ENCODE results near the gene RNF145.
"Not testable (repeated sequence)": the region's sequence is repeated elsewhere in the genome, so short reads cannot be mapped to it uniquely, and the experiment has no call there.

The RNF145 gene

DNA sequence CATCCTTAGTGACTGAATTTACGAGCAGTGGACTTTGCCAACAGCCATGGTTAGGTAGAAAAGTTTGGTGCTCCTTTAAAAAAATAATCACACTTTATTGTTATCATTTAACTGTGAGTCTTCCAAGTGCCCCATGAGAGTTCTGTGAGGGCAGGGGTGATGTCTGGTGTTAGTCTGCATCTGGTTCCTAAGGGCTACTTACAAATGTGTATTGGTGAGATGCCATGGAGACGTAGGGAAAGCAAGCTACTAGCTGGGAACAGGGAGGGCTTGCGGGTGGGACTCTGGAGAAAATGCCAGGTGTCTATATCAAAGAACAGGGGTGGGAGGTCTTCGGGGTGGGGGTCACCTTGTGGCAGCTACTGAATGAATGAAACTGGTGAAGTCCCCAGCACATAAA lies 62.5 kb downstream of the RNF145 start:
- H3K4me2 ChIP-seq (ENCODE audit: low read depth, low read length, poor library complexity, severe bottlenecking): no peak overlapping the region

DNA sequence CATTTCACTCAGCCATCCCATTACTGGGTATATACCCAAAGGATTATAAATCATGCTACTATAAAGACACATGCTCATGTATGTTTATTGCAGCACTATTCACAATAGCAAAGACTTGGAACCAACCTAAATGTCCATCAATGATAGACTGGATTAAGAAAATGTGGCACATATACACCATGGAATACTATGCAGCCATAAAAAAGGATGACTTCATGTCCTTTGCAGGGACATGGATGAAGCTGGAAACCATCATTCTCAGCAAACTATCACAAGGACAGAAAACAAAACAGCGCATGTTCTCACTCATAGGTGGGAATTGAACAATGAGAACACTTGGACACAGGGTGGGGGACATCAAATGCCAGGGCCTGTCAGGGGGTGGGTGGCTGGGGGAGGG lies 64.2 kb downstream of the RNF145 start:
- not testable (repeated sequence) for H3K4me2 ChIP-seq (ENCODE audit: low read depth, low read length, poor library complexity, severe bottlenecking); H3K27ac ChIP-seq (ENCODE audit: low read depth, low read length); H3F3A ChIP-seq (ENCODE audit: insufficient read depth); H3K9me2 ChIP-seq (replicated peaks; ENCODE audit: insufficient read depth, low read length); H2AFZ ChIP-seq (ENCODE audit: low read depth, low read length, severe bottlenecking); H3K79me2 ChIP-seq (ENCODE audit: insufficient read depth, low read length); H3K36me3 ChIP-seq (ENCODE audit: low read length); H4K20me1 ChIP-seq (ENCODE audit: low read depth, low read length); H3K9ac ChIP-seq (ENCODE audit: low read length); H3K4me3 ChIP-seq (ENCODE audit: insufficient read depth, low read length, poor library complexity, severe bottlenecking); H3K9me3 ChIP-seq (ENCODE audit: insufficient read depth, low read length); H3K27me3 ChIP-seq (ENCODE audit: low read length)

More for the DNA sequence above, 62.5 kb downstream of the RNF145 start:
- H3K4me3 ChIP-seq (ENCODE audit: insufficient read depth, low read length, poor library complexity, severe bottlenecking): no peak overlapping the region
- H3K9me3 ChIP-seq (ENCODE audit: insufficient read depth, low read length): no peaks in the 10 kb centered on the region
- H4K20me1 ChIP-seq (ENCODE audit: low read depth, low read length): no peaks in the 10 kb centered on the region
- H3K9me2 ChIP-seq (replicated peaks; ENCODE audit: insufficient read depth, low read length): no peaks in the 10 kb centered on the region
- no peaks in the 10 kb centered on the region for H3F3A ChIP-seq (ENCODE audit: insufficient read depth)
- H3K79me2 ChIP-seq (ENCODE audit: insufficient read depth, low read length): no peaks in the 10 kb centered on the region
- H2AFZ ChIP-seq (ENCODE audit: low read depth, low read length, severe bottlenecking): no peak overlapping the region
- H3K27ac ChIP-seq (ENCODE audit: low read depth, low read length): no peak overlapping the region
- no peaks in the 10 kb centered on the region for H3K36me3 ChIP-seq (ENCODE audit: low read length)
- TF ChIP-seq EZH2phosphoT487 (conservative IDR thresholded peaks at IDR 0.05; ENCODE audit: low read length): no peak
- TF ChIP-seq, protein P1, sequence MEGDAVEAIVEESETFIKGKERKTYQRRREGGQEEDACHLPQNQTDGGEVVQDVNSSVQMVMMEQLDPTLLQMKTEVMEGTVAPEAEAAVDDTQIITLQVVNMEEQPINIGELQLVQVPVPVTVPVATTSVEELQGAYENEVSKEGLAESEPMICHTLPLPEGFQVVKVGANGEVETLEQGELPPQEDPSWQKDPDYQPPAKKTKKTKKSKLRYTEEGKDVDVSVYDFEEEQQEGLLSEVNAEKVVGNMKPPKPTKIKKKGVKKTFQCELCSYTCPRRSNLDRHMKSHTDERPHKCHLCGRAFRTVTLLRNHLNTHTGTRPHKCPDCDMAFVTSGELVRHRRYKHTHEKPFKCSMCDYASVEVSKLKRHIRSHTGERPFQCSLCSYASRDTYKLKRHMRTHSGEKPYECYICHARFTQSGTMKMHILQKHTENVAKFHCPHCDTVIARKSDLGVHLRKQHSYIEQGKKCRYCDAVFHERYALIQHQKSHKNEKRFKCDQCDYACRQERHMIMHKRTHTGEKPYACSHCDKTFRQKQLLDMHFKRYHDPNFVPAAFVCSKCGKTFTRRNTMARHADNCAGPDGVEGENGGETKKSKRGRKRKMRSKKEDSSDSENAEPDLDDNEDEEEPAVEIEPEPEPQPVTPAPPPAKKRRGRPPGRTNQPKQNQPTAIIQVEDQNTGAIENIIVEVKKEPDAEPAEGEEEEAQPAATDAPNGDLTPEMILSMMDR (IDR thresholded peaks at IDR 0.05; ENCODE audit: insufficient read depth, low read length, poor library complexity, severe bottlenecking): no peak
- H3K27me3 ChIP-seq (ENCODE audit: low read length): no peaks in the 10 kb centered on the region
- H3K9ac ChIP-seq (ENCODE audit: low read length): no peak overlapping the region

DNA sequence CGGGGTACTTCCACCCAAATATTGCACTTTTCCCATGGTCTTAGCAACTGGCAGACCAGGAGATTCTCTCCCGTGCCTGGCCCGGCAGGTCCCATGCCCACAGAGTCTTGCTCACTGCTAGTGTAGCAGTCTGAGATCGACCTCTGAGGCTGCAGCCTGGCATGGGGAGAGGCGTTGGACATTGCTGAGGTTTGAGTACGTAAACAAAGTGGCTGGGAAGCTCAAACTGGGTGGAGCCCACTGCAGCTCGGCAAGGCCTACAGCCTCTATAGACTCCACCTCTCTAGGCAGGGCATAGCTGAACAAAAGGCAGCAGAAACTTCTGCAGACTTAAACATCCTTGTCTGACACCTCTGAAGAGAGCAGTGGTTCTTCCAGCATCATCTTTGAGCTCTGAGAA lies 69.6 kb downstream of the RNF145 start:
- Histone ChIP-seq H3K9ac (ENCODE audit: low read length) (no peak overlapping the region), H3K79me2 (ENCODE audit: insufficient read depth, low read length) (no peaks in the 10 kb centered on the region), H3K27ac (ENCODE audit: low read depth, low read length) (no peak overlapping the region), H3K4me3 (ENCODE audit: insufficient read depth, low read length, poor library complexity, severe bottlenecking) (no peak overlapping the region), H3F3A (ENCODE audit: insufficient read depth) (no peaks in the 10 kb centered on the region), H3K36me3 (ENCODE audit: low read length) (no peaks in the 10 kb centered on the region), H3K4me2 (ENCODE audit: low read depth, low read length, poor library complexity, severe bottlenecking) (no peak overlapping the region), H2AFZ (ENCODE audit: low read depth, low read length, severe bottlenecking) (no peak overlapping the region), H4K20me1 (ENCODE audit: low read depth, low read length) (no peaks in the 10 kb centered on the region), H3K9me2 (replicated peaks; ENCODE audit: insufficient read depth, low read length) (no peaks in the 10 kb centered on the region), H3K9me3 (ENCODE audit: insufficient read depth, low read length) (no peaks in the 10 kb centered on the region), H3K27me3 (ENCODE audit: low read length) (no peaks in the 10 kb centered on the region)
- TF ChIP-seq, protein P1 (IDR thresholded peaks at IDR 0.05; ENCODE audit: insufficient read depth, low read length, poor library complexity, severe bottlenecking): no peak
- TF ChIP-seq EZH2phosphoT487 (conservative IDR thresholded peaks at IDR 0.05; ENCODE audit: low read length): no peak

DNA sequence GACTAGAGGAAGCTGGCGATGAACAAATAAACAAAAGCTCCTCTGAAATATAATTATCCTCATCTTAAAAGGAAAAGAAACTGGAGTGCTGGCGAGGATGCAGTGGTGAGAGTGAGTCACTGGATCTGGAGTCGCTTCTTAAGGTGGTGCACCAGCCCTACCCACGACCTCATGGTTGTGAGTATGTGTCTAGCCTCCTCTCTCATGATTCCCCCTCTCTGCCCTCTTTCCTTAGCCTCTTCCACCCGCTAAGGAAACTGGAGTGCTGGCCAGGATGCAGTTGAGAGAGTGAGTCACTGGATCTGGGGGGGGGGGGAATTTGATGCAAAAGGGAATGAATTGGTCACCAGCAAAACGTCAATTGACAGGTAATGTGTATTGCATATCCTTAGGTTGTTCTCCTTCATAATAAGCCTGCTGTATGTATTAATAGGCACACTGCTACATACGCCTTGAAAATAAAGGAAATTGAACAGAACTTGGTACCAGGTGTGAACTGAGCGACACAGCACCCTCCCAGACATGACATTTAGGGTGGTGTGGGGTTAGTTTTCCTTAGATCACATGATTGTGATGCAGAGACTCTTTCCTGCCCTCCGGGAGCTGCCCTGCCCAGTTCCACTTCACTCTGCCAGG lies 73.3 kb downstream of the RNF145 start:
- H3K36me3 ChIP-seq (ENCODE audit: low read length): no peaks in the 10 kb centered on the region
- H3K9me3 ChIP-seq (ENCODE audit: insufficient read depth, low read length): no peaks in the 10 kb centered on the region
- H3K4me3 ChIP-seq (ENCODE audit: insufficient read depth, low read length, poor library complexity, severe bottlenecking): no peak overlapping the region
- no peaks in the 10 kb centered on the region for H3K79me2 ChIP-seq (ENCODE audit: insufficient read depth, low read length)
- no peak overlapping the region for H3K27ac ChIP-seq (ENCODE audit: low read depth, low read length)
- H3F3A ChIP-seq (ENCODE audit: insufficient read depth): no peaks in the 10 kb centered on the region
- H3K4me2 ChIP-seq (ENCODE audit: low read depth, low read length, poor library complexity, severe bottlenecking): no peak overlapping the region
- H2AFZ ChIP-seq (ENCODE audit: low read depth, low read length, severe bottlenecking): no peak overlapping the region
- H3K9ac ChIP-seq (ENCODE audit: low read length): no peak overlapping the region
- H4K20me1 ChIP-seq (ENCODE audit: low read depth, low read length): no peaks in the 10 kb centered on the region
- no peaks in the 10 kb centered on the region for H3K27me3 ChIP-seq (ENCODE audit: low read length)
- no peaks in the 10 kb centered on the region for H3K9me2 ChIP-seq (replicated peaks; ENCODE audit: insufficient read depth, low read length)
- TF ChIP-seq, protein P1 (IDR thresholded peaks at IDR 0.05; ENCODE audit: insufficient read depth, low read length, poor library complexity, severe bottlenecking): no peak
- TF ChIP-seq EZH2phosphoT487 (conservative IDR thresholded peaks at IDR 0.05; ENCODE audit: low read length): no peak

Data from SU-DHL-6 (cell line).